GM18870 (cell line): ENCODE results near the gene PCBP3.
"Not testable (repeated sequence)": the region's sequence is repeated elsewhere in the genome, so short reads cannot be mapped to it uniquely, and the experiment has no call there.

Experiments
- ATAC-seq: cut with Tn5 transposase; IDR thresholded peaks from one replicate; pipeline ENCODE4 v1.9.1; 2021; ENCODE audit warnings: moderate library complexity; ENCODE audit not compliant: unreplicated experiment

PCBP3 gene

GRCh38 chr21:45823100-45823681 lies 179.7 kb downstream of the PCBP3 start:
- ATAC-seq, result no peak

- no peak for ATAC-seq
Measured at GRCh38 chr21:45824546-45825215, 181.2 kb downstream of the PCBP3 start.

DNA sequence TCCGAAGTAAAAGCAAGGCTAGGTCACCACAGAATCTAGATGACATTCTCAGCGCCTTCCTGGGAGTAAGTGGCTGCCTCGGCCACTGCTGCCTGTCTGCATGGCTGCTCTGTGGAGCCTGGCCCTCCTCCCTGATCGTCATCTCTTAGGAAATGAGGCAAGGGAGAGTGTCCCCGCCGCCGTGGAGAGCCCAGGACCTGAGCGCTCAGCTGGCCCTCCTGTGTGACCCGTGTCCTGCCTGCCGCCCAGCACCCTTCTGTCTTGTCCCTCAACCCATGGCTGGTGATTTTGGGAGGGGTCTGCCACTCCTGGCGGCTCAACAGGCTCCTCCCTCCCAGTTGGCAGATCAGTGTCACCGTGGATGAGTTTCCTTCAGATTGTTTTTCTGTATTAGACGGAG lies 181.7 kb downstream of the PCBP3 start:
- ATAC-seq, result no peak

DNA sequence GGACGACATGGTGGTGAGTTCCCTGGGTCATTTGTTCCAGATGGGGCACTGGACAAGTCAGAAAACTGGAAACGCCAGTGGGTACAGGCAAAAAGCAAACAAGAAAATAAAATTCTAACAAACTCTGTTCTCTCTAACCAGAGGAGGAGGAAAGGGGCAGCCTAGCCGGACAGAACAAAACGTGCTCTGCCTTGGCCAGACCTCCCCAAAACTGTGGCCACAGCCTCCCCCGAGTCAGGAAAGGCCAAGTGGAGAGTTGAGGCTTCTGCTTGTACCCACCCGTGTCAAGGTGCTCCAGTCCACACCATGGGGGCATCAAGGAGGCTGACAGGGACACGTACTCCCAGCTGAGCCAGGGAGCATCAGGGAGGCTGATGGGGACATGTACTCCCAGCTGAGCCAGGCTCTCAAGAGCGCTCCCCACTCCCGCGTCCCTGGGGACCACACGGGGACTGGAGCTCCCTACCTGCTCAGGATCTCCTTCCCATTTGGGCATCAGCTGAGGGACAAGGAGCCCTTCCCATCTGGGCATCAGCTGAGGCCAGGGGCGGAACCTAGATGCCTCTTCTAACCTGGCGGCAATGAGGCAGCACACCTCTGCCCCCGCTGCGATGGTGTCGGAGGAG lies 183.3 kb downstream of the PCBP3 start:
- ATAC-seq, result no peak

DNA sequence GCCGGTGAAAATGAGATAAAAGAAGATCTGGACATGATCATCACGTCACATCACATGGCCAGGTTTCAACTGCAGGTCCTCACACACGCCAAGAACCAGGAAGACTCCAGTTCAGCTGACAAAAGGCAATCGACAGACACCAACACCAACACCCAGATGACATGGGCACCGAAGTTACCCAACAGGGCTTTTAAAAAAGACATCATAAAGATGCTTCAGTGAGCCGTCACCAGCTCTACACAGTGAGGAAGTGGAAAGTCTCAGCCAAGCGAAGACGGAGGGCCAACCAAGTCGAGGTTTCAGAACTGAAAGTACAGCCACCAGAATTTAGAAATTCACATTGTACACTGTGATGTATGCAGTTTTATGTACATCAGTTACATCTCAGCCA lies 183.8 kb downstream of the PCBP3 start:
- ATAC-seq, result no peak

GRCh38 chr21:45827881-45828579 lies 184.5 kb downstream of the PCBP3 start:
- ATAC-seq, result no peak

DNA sequence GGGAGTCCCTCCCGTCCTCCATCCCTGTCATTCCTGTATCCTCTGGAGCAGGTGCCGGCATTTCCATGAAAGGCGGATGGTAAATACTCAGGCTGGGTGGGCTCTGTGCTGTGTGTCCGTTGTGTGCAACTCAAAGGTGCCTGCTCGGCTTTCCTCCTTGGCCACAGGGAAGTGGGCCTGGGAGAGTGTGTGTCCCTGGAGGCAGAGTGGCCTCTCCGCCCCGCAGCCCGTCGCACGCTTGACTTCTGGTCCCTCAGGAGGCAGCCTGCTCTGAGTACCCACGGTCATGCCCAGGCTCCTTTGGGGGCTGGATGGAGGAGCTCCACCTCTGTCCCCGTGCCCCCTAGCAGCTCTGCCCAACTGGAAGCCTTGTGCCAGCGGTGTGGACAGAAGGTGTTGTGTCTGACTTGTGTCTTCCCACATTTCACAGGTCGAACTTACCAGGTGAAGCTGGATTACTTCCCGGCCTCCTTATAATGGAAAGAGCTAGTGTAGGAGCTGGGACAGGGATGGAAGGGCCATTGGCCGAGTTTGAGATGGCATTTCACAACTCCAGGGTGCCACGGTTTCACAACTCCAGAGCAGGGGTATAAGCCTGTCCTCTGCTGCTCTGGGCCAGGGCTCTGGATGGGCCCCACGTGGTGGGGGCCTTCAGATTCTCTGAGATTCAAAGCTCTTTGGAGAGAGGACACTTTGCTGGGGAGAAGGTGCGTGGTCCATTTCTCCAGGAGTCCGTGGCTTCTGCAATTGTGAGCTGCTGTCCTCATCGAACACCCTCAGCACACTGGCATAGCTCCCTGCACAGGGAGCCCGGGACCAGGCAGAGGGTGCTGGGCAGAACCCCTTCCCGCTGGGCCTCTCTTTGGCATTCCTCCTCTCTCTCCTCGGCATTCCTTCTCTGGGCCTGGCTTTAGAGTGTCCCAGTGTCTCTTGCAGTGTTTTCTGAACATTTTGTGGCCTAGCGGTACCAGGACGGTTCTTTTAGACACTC lies 185.3 kb downstream of the PCBP3 start:
- ATAC-seq, result no peak

DNA sequence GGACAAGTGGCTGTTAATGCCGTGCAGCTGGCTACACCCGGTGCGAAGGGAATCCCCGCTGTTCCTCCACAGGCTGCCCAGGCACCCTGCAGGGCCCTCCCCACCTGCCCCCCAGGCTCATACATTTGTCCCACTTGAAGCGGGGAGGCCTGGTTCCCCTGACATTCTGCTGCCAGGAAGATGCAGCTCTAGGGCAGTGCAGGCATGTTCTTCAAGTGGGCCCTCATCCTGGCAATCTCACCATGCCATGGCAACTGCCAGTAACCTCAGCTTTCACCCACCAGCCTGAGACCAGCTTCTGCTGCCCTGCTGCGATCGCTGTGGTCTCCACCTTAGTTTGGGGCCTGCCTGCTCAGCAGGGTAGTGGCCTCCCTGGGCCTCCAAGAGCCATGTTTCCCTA lies 186.1 kb downstream of the PCBP3 start:
- no peak for ATAC-seq

DNA sequence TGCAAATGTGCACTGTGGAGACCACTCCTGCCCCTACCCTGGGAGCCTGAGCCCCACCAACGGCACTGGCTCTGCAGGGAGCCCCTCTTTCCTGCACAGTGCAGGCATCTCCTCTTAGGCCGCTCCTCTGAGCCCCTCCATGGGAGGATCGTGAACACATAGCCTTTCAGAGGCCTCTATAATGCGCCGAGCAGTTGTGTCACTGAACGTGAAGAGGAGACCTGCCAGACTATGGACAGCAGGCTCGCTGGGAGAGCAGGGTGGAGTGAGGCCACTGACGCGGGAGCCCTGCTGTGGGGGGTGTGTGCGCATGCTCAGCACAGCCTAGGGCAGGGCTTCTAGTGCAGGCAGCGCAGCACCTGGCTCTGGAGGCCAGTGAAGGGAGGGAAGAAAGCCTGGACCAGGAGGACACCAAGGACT lies 186.7 kb downstream of the PCBP3 start:
- ATAC-seq, result no peak

DNA sequence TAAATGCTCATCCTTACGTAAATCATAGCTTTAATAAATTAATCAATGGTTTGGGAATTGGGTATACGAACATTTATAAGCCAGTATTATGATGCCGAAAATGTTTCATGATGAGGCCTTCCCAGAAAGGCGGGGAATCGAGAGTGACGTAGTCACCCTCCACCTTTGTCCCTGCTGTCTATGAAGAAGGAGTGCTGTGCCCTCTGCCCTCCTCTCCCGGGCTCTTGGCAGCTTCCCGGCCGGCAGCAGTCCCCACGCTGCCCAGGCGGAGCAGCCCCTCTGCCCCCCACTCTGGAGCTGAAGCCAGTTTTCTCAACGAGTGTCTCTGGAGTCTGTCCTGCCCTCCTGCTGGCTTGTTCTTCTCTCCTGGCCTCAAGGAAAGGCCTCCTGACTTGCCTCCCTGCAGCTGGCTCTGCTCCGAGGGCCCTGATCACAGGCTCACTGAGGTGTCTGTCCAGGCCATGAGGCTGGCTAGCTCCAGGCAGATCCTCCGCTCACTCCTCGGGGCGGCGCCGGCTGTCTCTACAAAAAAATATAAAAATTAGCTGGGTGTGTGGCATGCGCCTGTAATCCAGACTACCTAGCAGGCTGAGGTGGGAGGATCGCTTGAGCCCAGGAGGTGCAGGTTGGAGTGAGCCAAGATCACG lies 187.3 kb downstream of the PCBP3 start:
- no peak for ATAC-seq

- ATAC-seq, result no peak
Measured at GRCh38 chr21:45831991-45832740, 188.6 kb downstream of the PCBP3 start.

GRCh38 chr21:45832741-45833235 lies 189.3 kb downstream of the PCBP3 start:
- ATAC-seq, result not testable (repeated sequence)

DNA sequence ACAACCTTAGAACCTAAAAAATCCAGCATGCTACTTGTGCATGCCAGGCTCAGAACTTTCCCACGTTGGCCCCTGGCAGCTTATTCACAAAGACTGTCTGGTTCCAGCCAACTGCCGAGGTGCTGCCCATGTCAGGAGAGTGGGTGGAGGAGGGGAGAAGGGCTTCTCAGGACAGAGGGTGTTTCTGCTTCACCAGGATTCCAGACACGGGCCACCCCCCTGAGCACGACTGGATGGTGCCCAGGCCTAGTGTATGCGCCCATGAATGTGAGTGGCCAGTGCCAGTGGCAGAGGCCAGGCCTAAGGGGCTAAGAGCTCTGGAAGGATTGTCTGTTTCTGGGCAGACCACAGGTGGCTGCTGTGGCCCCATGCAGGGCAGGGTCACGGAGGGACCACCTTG lies 189.9 kb downstream of the PCBP3 start:
- ATAC-seq, result no peak

DNA sequence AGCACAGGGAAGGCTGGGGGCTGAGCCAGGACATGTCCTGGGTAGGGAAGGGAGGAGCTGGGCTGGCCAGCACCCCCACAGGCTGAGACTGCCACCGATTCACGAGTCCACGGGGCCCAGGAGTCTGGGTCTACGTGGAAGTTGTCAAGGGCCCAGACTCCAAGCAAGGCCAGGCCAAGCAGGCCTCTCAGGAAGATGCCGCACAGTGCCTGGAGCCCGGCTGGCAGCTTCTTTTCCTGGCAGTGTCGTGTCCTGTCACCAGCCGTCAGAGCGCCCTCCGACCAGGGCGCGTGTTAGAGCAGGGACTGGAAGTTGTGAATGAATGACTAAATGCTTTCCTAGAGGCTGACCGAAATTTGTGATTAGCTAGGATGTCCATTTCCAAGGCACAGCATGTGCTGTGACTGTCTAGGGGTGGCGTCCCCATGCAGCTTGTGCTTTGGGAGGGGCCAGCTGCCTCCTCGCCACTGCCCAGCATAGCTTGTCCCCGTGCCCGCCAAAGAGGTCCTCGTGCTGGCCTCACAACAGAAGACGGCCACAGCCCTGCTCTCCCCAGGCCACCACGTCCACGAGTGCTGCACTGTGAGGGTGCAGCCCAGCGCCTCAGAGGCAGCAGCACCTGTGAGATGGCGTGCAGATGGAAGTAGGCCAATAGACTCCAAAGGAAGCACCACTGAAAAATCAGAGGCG lies 190.6 kb downstream of the PCBP3 start:
- ATAC-seq, result no peak

DNA sequence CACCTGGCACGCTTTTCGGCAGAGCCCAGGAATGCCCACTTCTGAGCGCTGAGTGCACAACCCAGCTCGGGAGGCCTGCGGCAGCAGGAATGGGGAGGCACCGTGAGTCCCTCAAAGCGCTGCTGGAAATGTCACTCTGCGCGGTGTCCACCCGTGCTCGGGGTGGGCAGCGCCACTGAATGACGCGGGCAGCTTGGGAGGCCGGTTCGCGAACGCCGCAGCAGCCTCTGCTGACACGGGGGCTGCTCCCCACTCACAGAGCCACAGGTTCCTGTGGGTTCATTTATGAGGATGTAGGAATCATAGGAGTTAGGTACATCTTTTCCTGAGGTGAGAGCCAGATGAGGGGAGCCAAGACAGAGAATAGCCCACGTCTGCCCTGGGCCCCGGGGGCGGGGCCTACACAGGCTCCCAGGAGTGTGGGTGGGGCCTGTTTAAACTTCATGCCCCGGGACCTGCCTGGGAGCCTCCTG lies 191.3 kb downstream of the PCBP3 start:
- ATAC-seq, result no peak

DNA sequence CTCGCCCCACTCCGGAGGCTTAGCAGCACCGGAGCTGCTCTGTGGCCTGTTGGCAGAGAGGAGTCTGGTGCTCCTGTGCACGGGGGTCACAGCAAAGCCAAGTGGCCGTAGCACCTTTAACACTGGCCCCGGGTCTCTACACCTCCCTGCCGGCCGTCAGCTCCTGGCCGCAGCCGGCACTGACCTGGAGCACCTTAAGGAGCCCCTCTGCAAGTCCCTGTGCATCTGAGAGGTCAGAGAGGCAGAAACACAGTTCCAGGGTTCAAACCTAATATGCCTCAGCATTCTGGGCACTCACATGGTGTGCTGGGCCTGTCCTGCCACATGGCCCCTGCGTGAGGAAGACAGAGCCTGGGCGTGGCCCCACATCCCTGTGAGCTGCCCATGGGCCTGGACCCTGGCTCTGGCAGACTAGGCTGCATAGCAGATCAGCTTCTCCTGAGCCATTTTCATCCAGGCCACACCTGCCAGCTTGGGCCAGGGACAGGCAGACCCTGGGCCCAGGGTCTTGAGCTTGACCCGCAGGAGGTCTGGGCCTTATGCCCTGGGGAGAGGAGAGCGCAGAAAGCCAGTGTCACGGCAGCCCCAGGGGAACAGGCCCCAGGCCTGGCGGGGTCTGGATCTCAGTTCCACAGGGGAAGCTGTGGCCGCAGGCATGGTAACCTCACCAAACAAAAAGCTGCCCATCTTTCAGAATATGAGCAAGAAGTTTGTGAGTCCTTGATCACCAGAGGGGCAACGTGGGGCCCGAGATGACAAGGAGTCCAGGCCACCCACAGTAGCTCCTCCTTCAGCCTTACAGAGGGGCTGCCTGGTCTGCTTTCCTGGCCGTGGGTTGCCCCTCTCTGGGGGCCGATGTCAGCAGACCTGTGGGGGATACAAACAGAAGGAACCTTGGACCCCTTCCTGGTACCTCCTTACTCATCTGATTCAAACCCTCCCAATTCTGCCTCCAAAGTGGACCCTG lies 192.1 kb downstream of the PCBP3 start:
- ATAC-seq, result no peak

GRCh38 chr21:45836268-45836655 lies 192.7 kb downstream of the PCBP3 start:
- no peak for ATAC-seq
